ENCODE measurements around the gene NUBPL.

NUBPL gene

GRCh38 chr14:31902002-31902401 is 340.8 kb downstream of the NUBPL start:
- no peaks in the 10 kb centered on the region for H3K4me1 ChIP-seq (ENCODE audit: control insufficient read depth, low read depth, low read length)
- H3K27ac ChIP-seq (ENCODE audit: low read length) = no peak overlapping the region
- H3K36me3 ChIP-seq (ENCODE audit: control insufficient read depth, low read depth, low read length) = no peaks in the 10 kb centered on the region

GRCh38 chr14:31902945-31903646 is 341.9 kb downstream of the NUBPL start:
- Histone ChIP-seq H3K9ac (ENCODE audit: low read length) (no peak overlapping the region), H3K4me3 (ENCODE audit: low read length) (no peak overlapping the region), H3K27me3 (ENCODE audit: control insufficient read depth, insufficient read depth, low read length) (no peaks in the 10 kb centered on the region), H3K36me3 (ENCODE audit: control insufficient read depth, low read depth, low read length) (no peaks in the 10 kb centered on the region), H3K9me3 (ENCODE audit: control insufficient read depth, low read depth, low read length) (no peaks in the 10 kb centered on the region), H3K4me1 (ENCODE audit: control insufficient read depth, low read depth, low read length) (no peaks in the 10 kb centered on the region), H3K27ac (ENCODE audit: low read length) (no peak overlapping the region)

More at GRCh38 chr14:31902002-31902401, 340.8 kb downstream of the NUBPL start:
- no peaks in the 10 kb centered on the region for H3K27me3 ChIP-seq (ENCODE audit: control insufficient read depth, insufficient read depth, low read length)
- no peak overlapping the region for H3K4me3 ChIP-seq (ENCODE audit: low read length)
- no peaks in the 10 kb centered on the region for H3K9me3 ChIP-seq (ENCODE audit: control insufficient read depth, low read depth, low read length)
- no peak overlapping the region for H3K9ac ChIP-seq (ENCODE audit: low read length)

GRCh38 chr14:31909977-31910376 is 348.8 kb downstream of the NUBPL start:
- no peak overlapping the region for H3K27ac ChIP-seq (ENCODE audit: low read length)
- no peaks in the 10 kb centered on the region for H3K36me3 ChIP-seq (ENCODE audit: control insufficient read depth, low read depth, low read length)
- H3K27me3 ChIP-seq (ENCODE audit: control insufficient read depth, insufficient read depth, low read length) = no peaks in the 10 kb centered on the region
- H3K4me1 ChIP-seq (ENCODE audit: control insufficient read depth, low read depth, low read length) = no peaks in the 10 kb centered on the region
- H3K9me3 ChIP-seq (ENCODE audit: control insufficient read depth, low read depth, low read length) = no peaks in the 10 kb centered on the region
- no peak overlapping the region for H3K9ac ChIP-seq (ENCODE audit: low read length)
- H3K4me3 ChIP-seq (ENCODE audit: low read length) = no peak overlapping the region
